ENCODE data around the gene CCDC136. TPM values are rescaled to one million over a fixed set of nuclear protein-coding genes. Genes with fewer than 3 reads are reported as not detected.

CCDC136 gene
- total RNA-seq, 1 experiment from 2014 or later: 31.1 TPM

GRCh38 chr7:128830231-128831177 is 38.7 kb downstream of the CCDC136 start, which contains the start of gene FLNC:
Gene FLNC (plus strand): TSS chr7:128830406. CDS start chr7:128830638, 232 bp downstream.
- Histone ChIP-seq H3K79me2 (ENCODE audit: insufficient read depth, low read length) (no peaks in the 10 kb centered on the region), H2BK20ac (ENCODE audit: low read depth, low read length, poor library complexity, severe bottlenecking) (no peak within 1 kb of the TSS), H2BK5ac (ENCODE audit: insufficient read length, low read length) (no peak within 1 kb of the TSS), H3K23ac (ENCODE audit: insufficient read length, low read depth, low read length) (no peak within 1 kb of the TSS), H2BK15ac (ENCODE audit: low read depth, low read length) (no peak within 1 kb of the TSS), H3K79me1 (ENCODE audit: insufficient read depth, low read depth, low read length, poor library complexity, severe bottlenecking) (no peaks in the 10 kb centered on the region), H3K18ac (ENCODE audit: insufficient read length, low read depth, low read length) (no peak within 1 kb of the TSS), H3K4me1 (ENCODE audit: insufficient read depth, low read length) (peaks cover 5% of the 10 kb centered on the region; the same call in 1 of the 2 replicates), H2AFZ (ENCODE audit: low read length) (no peak within 1 kb of the TSS), H3K23me2 (ENCODE audit: insufficient read length, low read depth, low read length, poor library complexity, severe bottlenecking) (peaks cover 22% of the 10 kb centered on the region), H4K5ac (ENCODE audit: insufficient read length, low read depth, low read length) (no peak within 1 kb of the TSS), H2BK120ac (ENCODE audit: low read depth, low read length, poor library complexity, severe bottlenecking) (no peak within 1 kb of the TSS), H4K91ac (ENCODE audit: insufficient read length, low read depth, low read length) (no peak within 1 kb of the TSS), H3K4ac (ENCODE audit: low read depth, low read length) (no peak within 1 kb of the TSS), H3K9me3 (ENCODE audit: control insufficient read depth, low read depth, low read length) (no peaks in the 10 kb centered on the region), H3K14ac (ENCODE audit: insufficient read depth, low read length) (peak within 1 kb of the TSS; percentile 44; the same call in 1 of the 2 replicates), H3K56ac (ENCODE audit: insufficient read length, low read depth, low read length) (no peak within 1 kb of the TSS), H3K27me3 (ENCODE audit: insufficient read depth, low read length) (peaks cover 12% of the 10 kb centered on the region; the same call in 1 of the 2 replicates), H3K9ac (ENCODE audit: extremely low read depth, insufficient read length, low read length) (no peak within 1 kb of the TSS), H2AK5ac (ENCODE audit: insufficient read length, low read length) (no peak within 1 kb of the TSS), H4K20me1 (ENCODE audit: control insufficient read depth, insufficient read depth, insufficient read length) (no peaks in the 10 kb centered on the region), H2BK12ac (ENCODE audit: insufficient read length, low read depth, low read length) (no peak within 1 kb of the TSS), H4K8ac (replicated peaks; ENCODE audit: insufficient read length, low read depth, low read length) (no peak within 1 kb of the TSS), H3K27ac (ENCODE audit: insufficient read length, low read depth, low read length) (no peak within 1 kb of the TSS), H3K4me2 (ENCODE audit: insufficient read depth, insufficient read length, low read length) (peak within 1 kb of the TSS; percentile 80), H3T11ph (ENCODE audit: low read length) (no peak within 1 kb of the TSS)
- DNase-seq: no peak
- no peak within 1 kb of the TSS; a peak in 1 of 7 replicates for H3K27ac Mint-ChIP-seq
- H3K36me3 Mint-ChIP-seq (ENCODE audit: insufficient read depth in 1 of 3, low read depth in 3 of 3): no peaks in the 10 kb centered on the region
- H3K4me1 Mint-ChIP-seq: peaks cover 34 to 57% of the 10 kb centered on the region in 2 experiments
- WGBS (ENCODE audit: extremely low coverage, insufficient read length, low lambda C conversion rate): no CpG with 5 or more reads among the region's 109 CpGs
- H3K9me3 Mint-ChIP-seq: no peaks in the 10 kb centered on the region
- H3K27me3 Mint-ChIP-seq (ENCODE audit: low read depth): peaks cover 48% of the 10 kb centered on the region
- no peak for TF ChIP-seq CTCF (conservative IDR thresholded peaks at IDR 0.05)
- H3K4me3 Mint-ChIP-seq: peak within 1 kb of the TSS; percentile 65 to 83
